Cardiac muscle cell (in vitro differentiated cells and primary cell): ENCODE measurements around the gene NMUR2. TPM values are rescaled to one million over a fixed set of nuclear protein-coding genes. Genes with fewer than 3 reads are reported as not detected.
A peak's percentile ranks its signal among the peaks of the same experiment; 100 is the strongest.

ENCODE experiments used
- DNase-seq, 2 donors: peaks; one replicate each; pipeline versions ENCODE4 v3.0.0 to v3.0.0-alpha.2; 2010 to 2017; ENCODE audit warnings: low read depth in 1 of 2, low spot score in 1 of 2
- H3K27ac ChIP-seq: fragments of 200-600 bp; sonication (generic); 2 replicates; pipeline ENCODE4 v1.5.1; 2016
- H3K27me3 ChIP-seq: fragments of 200-600 bp; sonication (generic); 2 replicates; pipeline ENCODE4 v1.6.0; 2016; ENCODE audit warnings: control low read depth
- H3K36me3 ChIP-seq: fragments of 200-600 bp; sonication (generic); 2 replicates; pipeline ENCODE4 v1.5.1; 2016; ENCODE audit warnings: control low read depth
- H3K4me1 ChIP-seq: fragments of 200-600 bp; sonication (generic); 2 replicates; pipeline ENCODE4 v1.8.1; 2017; ENCODE audit warnings: low read depth, mild to moderate bottlenecking, mixed run types
- H3K4me3 ChIP-seq: fragments of 200-600 bp; sonication (generic); 2 replicates; pipeline ENCODE4 v1.5.1; 2016; ENCODE audit warnings: mild to moderate bottlenecking
- H3K9me3 ChIP-seq: fragments of 200-600 bp; sonication (generic); 2 replicates; pipeline ENCODE4 v1.5.1; 2017; ENCODE audit warnings: low read depth, mild to moderate bottlenecking, control low read depth
- polyA plus RNA-seq: library from polyadenylated mRNA; unstranded; fragments of >200 nt; fragmentation: Nextera tagmentation; extraction: Ambion mirVana; gene quantifications from 2 replicates; pipeline ENCODE4 v1.2.1, GENCODE V29; 2016
- total RNA-seq: library from RNA; depleted of rRNA; stranded (reverse); fragments of >200 nt; gene quantifications from 2 replicates; pipeline ENCODE4 v1.2.3, GENCODE V29; 2016
- TF ChIP-seq, protein P1 (sequence below): IDR thresholded peaks from 2 replicates; pipeline ENCODE4 v1.5.1; 2012; ENCODE audit warnings: low read depth, mild to moderate bottlenecking, low read length

The NMUR2 gene
- total and polyA plus RNA-seq, 2 experiments from 2014 or later: not detected

GRCh38 chr5:152358861-152359568 lies 46.1 kb downstream of the NMUR2 start:
- DNase-seq: no peak
- H3K27me3 ChIP-seq: no peaks in the 10 kb centered on the region
- H3K9me3 ChIP-seq: no peaks in the 10 kb centered on the region
- no peak overlapping the region for H3K4me3 ChIP-seq
- H3K4me1 ChIP-seq: no peaks in the 10 kb centered on the region
- H3K27ac ChIP-seq: no peak overlapping the region
- TF ChIP-seq, protein P1, sequence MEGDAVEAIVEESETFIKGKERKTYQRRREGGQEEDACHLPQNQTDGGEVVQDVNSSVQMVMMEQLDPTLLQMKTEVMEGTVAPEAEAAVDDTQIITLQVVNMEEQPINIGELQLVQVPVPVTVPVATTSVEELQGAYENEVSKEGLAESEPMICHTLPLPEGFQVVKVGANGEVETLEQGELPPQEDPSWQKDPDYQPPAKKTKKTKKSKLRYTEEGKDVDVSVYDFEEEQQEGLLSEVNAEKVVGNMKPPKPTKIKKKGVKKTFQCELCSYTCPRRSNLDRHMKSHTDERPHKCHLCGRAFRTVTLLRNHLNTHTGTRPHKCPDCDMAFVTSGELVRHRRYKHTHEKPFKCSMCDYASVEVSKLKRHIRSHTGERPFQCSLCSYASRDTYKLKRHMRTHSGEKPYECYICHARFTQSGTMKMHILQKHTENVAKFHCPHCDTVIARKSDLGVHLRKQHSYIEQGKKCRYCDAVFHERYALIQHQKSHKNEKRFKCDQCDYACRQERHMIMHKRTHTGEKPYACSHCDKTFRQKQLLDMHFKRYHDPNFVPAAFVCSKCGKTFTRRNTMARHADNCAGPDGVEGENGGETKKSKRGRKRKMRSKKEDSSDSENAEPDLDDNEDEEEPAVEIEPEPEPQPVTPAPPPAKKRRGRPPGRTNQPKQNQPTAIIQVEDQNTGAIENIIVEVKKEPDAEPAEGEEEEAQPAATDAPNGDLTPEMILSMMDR: no peak
- H3K36me3 ChIP-seq: no peaks in the 10 kb centered on the region

- DNase-seq: no peak
- no peak overlapping the region for H3K4me3 ChIP-seq
These were observed 48.6 kb downstream of the NMUR2 start for GRCh38 chr5:152356506-152356905.

DNA sequence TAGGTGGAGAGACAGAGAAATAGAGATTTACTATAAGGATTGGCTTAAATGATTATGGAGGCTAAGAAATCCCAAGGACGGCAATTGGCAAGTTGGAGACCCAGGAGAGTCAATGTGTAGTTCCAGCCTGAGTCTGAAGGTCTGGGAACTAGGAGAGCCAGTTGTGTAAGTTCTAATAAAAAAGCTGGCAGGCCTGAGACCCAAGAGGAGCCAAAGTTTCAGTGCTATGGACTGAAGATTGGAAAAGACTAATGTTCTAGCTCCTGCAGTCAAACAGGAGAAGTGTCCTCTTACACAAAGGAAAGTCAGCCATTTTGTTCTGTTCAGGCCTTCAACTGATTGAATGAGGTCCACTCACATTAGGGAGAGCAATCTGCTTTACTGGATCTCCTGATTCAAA lies 50.0 kb downstream of the NMUR2 start:
- no peak overlapping the region for H3K4me3 ChIP-seq
- no peaks in the 10 kb centered on the region for H3K36me3 ChIP-seq
- no peak for DNase-seq
- no peaks in the 10 kb centered on the region for H3K4me1 ChIP-seq
- no peaks in the 10 kb centered on the region for H3K27me3 ChIP-seq
- H3K27ac ChIP-seq: no peak overlapping the region
- TF ChIP-seq, protein P1: no peak
- H3K9me3 ChIP-seq: no peaks in the 10 kb centered on the region

More at GRCh38 chr5:152356506-152356905, 48.6 kb downstream of the NMUR2 start:
- TF ChIP-seq, protein P1: no peak
- Histone ChIP-seq H3K4me1 (no peaks in the 10 kb centered on the region), H3K9me3 (no peaks in the 10 kb centered on the region), H3K27ac (no peak overlapping the region), H3K27me3 (no peaks in the 10 kb centered on the region), H3K36me3 (no peaks in the 10 kb centered on the region)

- H3K9me3 ChIP-seq: no peaks in the 10 kb centered on the region
- H3K27ac ChIP-seq: no peak overlapping the region
- no peaks in the 10 kb centered on the region for H3K36me3 ChIP-seq
- TF ChIP-seq, protein P1: no peak
- H3K4me1 ChIP-seq: no peaks in the 10 kb centered on the region
- no peaks in the 10 kb centered on the region for H3K27me3 ChIP-seq
- no peak for DNase-seq
- no peak overlapping the region for H3K4me3 ChIP-seq
These were observed 52.1 kb downstream of the NMUR2 start for GRCh38 chr5:152353001-152353400.

GRCh38 chr5:152349683-152350526 lies 55.2 kb downstream of the NMUR2 start:
- H3K27ac ChIP-seq: no peak overlapping the region
- TF ChIP-seq, protein P1: peak; percentile 92
- no peak overlapping the region for H3K4me3 ChIP-seq
- no peaks in the 10 kb centered on the region for H3K4me1 ChIP-seq
- H3K9me3 ChIP-seq: no peaks in the 10 kb centered on the region
- DNase-seq: peak; percentile 51 to 67
- no peaks in the 10 kb centered on the region for H3K27me3 ChIP-seq
- H3K36me3 ChIP-seq: no peaks in the 10 kb centered on the region
